Kidney capillary endothelial cell (primary cell): ENCODE measurements around the gene RGS3.

Source experiments
- DNase-seq: peaks from one replicate; pipeline ENCODE4 v3.0.0-alpha.2; 2018; ENCODE audit warnings: low spot score

RGS3 gene

GRCh38 chr9:113619491-113620376 is 156.2 kb downstream of the RGS3 start:
- DNase-seq: no peak

GRCh38 chr9:113620377-113621161 is 157.0 kb downstream of the RGS3 start:
- peak; percentile 96 for DNase-seq

DNA sequence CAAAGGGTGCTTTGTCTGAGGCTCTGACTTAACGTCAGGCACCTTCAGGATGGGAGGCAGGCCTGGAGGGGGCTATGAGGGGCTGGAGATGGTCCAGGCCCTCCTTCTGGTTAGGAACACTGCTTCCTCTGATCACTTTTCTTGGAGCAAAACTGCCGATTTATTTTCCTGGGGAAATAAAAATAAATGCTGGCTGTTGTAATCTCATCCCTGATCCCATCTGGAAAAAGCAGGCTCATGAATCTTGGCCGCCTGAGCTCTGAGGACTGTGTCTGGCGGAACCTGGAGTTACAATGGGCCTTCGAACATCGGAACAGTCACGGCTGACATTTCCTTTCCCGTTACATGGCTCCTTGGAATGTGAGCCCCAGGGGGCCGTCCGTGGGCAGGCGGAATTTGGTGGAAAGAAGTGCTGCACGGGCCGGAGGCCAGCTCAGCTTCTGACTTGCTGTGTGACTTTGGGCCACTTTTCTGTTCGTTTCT is 157.8 kb downstream of the RGS3 start:
- DNase-seq: peak; percentile 93

- no peak for DNase-seq
Measured at GRCh38 chr9:113621980-113622379, 158.5 kb downstream of the RGS3 start.

GRCh38 chr9:113622600-113623400 is 159.3 kb downstream of the RGS3 start:
- DNase-seq: peak; percentile 63

DNA sequence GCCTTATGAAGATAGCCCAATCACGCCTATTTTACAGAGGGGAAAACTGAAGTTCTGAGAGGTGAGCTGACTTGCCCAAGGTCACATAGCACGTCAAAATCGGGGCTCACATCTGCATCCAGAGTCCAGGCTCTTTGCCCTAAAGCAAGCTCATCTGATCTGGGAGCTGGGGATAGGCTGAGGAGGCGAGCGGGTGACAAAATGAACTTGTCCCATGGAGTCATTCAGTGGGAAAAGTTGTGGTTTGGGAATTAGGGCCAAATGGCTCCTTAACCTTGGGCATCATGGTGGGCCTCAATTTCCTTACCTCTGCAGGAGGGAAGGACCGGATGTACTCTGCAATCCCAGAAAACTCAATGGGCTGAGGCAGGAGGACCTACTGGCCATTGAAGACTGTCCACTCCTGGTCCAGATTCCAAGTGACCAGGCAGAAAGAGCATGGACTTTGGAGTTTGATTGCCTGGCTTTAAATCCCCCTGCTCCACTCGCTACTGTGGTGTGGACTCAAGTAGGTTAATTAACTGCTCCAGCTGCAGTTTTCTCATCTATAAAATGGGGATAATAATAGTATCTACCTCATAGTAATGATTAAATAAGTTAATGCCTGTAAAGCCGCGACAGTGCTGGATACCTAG is 160.4 kb downstream of the RGS3 start:
- DNase-seq: no peak

- no peak for DNase-seq
Measured at GRCh38 chr9:113624721-113625120, 161.2 kb downstream of the RGS3 start.

- no peak for DNase-seq
Measured at GRCh38 chr9:113625486-113625885, 162.0 kb downstream of the RGS3 start.

DNA sequence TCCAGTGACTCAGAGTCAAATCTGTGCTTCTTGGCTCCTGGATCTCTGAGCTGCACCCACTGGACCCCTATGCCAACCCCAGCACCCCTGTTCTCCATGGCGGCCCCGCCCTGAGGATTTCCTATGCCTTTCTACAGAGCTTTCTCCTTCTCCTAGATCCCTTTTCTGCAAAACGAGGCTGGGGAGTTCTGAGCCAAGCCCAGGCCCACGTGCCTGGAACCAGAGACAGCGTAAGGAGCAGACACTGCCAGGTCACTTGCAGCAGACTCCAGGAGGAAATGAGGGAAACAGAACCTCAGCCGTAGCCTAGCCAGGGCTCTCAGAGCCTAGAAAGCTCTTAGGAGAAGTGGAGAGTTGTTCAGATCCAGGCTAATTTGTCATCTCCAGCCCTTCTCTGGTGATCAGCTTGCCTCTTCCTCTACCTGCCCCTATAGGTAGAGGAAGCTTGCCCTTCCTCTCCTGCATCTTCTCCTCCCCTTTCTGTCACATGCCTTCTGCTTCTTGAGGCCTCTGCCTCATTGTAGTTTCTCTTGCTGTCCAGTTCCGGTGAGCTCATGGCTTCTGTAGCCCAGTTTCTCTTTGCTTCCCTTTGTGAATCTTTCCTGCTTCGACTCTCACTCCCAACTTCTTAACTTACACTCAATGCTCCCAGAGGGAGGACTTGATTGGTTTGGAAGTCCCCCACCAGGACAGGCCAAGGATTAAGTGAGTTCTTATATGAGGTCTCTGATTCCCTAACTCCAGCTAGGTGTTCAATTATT is 163.4 kb downstream of the RGS3 start:
- no peak for DNase-seq

- DNase-seq: no peak
Measured at GRCh38 chr9:113628621-113629020, 165.1 kb downstream of the RGS3 start.

DNA sequence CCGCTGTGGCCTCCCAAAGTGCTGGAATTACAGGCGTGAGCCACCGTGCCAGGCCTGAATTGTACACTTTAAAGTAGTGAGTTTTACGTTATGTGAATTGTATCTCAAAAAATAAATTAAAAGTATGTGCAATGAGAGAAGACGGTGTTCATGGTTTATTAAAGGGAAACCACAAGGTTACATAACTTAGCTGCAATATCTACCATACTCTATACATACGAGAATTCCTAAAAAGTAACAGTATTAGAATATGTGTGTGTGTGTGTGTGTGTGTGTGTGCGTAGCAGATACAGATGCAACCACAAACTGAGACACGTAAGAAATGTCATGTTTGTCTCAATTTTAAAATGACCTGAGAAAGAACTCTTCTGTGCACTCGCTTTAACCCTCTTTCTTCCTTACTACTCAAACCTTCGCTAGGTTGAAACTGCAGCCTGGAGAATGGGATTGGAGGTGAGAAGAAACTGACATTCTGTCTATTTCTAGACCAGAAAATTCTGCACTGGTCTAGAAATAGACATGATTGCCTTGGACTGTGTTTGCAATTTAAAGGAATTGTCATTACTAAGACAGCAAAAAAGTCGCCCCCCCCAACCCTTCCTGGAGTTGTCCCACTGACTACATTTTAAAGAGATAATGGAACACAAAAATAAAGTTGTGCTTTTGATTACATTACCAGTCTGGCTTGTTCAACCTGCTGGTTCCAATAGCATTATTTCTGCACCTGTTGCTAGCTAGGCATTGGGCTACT is 167.0 kb downstream of the RGS3 start:
- no peak for DNase-seq

DNA sequence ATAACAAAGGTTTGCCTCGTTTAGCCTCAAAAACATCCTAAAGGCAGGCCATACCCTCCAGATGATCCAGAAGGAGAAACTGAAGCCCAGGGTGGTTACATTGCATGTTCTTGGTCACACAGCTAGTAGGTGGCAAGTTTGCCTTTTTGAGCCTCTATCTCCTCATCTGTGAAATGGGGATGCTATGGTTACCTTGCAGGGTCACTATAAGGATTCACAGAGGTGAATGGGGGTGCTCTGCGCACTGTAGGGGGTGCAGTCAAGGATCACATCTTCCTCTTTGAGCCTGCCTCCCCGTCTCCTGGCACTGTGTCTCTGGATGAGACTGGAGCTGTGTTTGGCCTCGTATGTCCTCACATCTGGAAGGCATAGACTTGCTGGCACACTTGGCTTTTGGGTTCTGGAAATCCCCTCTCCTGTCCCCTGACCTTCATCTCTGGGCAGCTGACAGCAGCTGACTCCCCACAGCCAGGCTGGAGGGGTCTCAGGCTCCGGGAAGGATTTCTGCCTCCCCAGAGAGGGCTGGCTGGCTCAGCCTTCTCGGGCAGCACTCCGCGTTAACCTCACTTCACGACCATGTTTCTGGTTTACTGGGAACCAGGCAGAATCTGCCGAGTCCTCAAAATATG is 167.7 kb downstream of the RGS3 start:
- DNase-seq: no peak

DNA sequence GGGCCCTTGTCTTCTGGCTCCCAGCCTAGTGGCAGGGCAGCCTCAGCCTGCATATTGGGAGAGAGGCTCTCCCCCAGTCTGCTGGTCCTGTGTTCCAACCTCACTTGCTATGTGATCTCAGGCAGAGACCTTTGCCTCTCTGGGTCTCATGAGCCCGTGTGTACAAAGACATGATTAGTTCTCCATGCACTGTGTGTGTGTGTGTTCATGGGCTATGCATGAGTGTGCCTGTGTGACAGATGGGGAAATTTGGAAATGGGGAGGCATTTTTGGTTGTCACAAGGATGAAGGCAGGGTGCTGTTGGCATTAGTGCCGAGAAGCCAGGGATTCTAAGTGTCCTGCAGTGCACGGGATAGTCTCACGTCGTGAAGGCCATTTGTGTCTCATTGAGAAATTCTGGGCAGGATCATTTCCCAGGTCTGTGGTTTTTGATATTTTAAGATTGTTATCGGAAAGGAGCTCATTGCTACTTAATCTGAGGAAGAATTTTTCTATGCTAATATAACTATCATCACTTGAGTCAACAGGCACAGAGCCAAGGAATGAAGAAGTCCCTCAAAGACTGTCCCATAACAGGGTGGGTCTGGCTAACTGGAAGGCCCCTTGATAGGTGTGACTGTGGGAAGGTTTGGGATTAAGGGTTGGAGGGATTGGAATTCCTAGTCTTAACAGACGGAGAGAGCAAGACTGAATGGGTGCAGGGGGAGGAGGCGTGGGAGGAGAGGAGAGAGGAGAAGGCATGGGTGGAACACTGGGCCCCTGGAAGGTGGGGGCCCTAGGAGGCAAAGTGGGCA is 168.5 kb downstream of the RGS3 start:
- DNase-seq: no peak

DNA sequence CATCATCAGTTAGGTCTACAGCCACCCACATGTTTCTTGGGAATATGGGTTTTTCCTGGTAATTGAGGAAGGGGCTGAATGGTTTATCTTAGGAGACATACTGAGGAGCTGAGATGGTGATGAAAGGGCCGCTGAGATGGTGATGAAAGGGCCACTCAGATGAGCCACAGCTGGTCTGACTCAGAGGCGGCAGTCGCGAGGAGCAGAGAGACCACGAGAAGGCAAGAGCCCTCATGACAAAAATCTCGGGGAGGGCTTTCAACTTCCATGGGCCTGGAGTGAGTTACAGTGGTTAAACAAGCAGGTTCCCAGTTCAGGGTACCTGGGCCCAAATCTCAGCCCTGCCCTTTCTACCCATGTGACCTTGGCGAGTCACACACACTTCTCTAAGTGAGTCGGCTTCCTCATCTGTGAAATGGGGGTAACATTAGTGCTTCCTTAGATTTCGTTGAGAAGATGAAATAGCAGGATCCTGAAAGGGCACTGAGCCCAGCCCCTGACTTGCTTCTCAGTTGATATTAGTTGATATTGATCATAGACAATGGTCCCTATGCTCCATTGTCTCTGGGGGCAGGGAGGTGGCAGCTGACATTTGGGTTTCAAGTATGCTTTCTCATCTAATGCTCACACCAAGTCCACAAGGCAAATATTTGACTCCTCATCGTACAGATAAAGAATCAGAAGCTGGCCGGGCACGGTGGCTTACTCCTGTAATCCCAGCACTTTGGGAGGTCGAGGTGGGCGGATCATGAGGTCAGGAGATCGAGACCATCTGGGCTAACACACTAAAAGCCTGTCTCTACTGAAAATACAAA is 169.5 kb downstream of the RGS3 start:
- DNase-seq: no peak

- no peak for DNase-seq
Measured at GRCh38 chr9:113633782-113634595, 170.5 kb downstream of the RGS3 start.

DNA sequence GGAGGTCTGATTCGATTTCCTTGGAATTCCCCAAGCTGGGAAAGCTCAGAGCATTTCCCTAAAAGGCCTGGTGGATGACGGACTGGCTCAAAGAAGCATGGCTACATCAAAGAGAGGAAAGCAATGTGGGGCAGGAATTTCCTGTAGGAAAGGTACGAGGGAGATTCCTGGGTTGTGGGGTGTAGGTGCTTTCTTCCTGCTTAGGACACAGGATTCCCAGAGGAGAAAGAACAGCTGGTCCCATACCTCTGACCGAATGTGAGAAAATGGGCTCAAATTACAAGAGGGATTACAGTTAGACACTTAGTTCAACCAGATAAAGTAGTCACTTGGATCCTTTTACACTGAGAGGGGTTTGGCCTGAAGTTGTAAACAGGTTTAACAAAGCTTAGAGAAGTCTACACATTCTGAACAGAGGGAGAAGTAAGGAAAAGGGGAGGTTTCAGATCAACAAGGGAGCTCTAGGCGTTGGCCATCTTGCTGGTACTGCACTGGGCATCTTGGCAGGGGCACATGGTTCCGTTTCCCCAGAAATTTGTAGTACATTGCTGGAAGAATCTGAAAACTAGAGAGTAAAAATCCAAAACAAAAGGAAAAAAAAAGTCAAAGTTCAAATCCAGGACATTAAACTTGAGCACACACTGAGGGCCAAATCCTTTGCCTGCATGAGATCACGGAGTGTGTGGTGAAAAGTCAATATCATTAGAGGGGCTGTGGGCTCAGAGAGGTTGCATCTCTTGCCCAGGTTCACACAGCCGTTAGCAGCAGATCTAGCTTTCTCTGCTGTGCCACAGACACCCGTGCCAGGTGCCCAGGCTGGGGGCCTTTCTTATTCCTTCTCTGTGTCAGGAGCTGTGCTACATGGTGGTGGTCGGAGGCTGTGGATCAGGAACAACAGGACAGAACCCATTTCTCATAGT is 171.3 kb downstream of the RGS3 start:
- DNase-seq: no peak
